Activated CD8-positive, alpha-beta memory T cell treated with anti-CD3 and anti-CD28 coated beads for 4 hours (primary cell): ENCODE measurements around the gene SF3B4.

Source experiments
- DNase-seq, 2 donors: peaks; one replicate each; pipeline ENCODE4 v3.0.0-alpha.2; 2020; ENCODE audit warnings: low read depth in 2 of 2

Gene SF3B4

DNA sequence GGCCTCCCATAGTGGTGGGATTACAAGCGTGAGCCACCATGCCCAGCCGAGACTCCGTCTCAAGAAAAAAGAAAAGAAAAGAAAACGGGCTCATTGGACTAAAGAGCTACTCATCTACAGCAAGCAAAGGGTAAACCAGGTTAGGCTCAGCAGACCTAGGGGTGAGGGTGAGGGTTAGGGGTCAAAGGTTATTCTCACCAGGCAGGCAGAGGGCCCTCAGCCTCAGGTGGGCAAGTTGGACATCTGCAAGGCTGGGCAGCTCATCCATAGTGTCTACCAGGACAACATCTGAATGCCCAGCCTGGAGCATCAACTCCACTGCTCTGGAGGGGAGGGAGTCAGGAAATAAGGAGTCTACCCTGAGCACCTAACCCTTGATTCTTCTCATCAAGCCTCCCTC, 5.6 kb upstream of the SF3B4 start:
- no peak for DNase-seq

DNA sequence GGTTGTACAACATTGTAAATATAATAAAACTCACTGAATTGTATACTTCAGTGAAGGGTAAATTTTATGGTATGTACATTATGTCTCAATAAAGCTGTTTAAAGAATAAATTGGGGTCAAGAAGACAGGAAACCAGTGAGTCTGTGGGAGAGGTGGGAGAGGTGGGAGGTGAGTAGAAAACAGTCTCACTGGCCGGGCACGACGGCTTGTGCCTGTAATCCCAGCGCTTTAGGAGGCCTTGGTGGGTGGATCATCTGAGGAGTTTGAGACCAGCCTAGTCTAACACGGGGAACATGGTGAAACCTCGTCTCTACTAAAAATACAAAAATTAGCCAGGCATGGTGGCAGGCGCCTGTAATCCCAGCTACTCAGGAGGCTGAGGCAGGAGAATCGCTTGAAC, 4.9 kb upstream of the SF3B4 start:
- DNase-seq, result no peak

DNA sequence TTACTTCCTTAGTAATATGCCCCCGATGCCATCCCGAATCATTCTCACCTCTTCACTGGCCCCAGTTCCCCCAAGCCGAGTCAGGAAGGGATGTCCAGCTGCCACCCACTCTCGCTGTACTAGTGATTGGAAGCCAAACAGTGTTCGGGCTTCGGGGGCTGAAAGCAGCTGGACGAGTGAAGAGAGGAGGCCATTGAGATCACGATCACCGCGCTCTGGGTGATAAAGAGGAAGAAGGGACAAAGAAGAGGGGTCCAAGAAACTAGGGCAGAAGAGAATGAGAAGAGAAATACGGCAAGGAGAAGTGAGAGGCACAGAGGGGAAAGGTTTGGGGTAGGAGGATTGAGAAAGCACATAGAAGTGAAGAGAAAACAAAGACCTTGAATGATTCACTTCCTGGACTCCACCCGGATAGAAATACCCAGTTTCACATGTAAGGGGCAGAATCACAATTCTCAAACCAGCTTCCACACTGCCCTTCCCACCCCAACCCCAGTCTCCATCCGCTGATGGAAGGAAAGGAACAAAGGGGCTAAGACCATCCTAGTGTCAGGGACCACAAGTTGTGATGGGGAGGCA, 3.7 kb upstream of the SF3B4 start:
- no peak for DNase-seq

DNA sequence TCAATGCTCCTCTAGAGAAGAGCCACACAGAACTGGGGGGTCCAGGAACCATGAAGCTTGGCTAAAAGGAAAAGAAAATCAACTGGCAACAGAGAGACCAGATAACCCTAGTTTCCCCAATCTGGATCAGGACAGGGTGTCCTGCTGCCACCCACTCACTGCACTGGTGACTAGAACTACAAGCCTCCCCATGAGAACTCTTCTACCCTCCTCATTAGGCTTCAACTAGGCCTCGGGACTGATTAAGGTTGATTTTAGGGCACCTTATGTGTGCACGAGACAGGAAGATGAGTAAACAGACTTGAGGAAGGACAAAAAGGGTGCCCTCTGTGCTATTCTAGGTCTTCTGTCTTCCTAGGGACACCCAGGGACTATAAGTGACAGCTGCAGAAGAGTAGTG, 2.3 kb upstream of the SF3B4 start:
- no peak for DNase-seq

DNA sequence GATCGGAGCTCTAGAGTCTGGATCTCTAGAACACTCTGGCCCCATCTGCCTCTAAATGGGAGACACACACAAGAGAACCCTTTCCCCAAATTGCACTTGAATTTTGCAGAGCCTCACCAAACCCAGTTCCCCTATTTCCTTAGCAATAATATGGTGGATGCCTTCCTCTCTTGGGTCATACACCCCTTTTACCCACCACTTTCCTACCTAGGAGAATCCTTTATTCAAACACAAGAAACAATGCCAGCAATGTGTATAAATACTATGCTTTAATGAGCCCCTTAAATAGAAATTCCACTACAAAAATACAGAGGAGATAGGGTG, 760 bp upstream of the SF3B4 start:
- no peak for DNase-seq

DNA sequence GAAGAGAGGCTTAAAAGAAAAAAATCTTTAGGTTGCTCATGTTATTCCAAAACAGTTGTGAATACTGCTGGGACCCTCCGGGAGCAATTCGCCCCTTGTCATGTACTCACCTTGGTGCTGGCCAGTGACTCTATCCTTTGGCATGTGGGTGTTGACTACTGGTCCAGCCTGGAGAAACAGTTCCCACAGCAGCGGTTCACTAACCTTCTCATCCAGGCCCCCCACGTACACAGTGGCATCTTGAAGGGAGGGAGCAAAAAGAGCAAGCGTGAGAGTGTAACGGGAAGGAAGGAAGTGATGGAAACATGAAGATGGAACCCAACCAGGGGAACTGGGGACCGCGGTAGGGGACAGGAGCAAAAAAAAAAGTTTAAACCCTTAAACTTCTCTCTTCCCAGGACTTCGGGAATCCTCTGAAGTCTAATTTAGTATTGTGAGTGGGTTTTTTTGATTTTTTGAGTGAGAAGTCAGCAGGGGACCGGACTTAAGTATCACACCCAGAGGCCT, 494 bp downstream of the SF3B4 start:
- DNase-seq, result no peak

DNA sequence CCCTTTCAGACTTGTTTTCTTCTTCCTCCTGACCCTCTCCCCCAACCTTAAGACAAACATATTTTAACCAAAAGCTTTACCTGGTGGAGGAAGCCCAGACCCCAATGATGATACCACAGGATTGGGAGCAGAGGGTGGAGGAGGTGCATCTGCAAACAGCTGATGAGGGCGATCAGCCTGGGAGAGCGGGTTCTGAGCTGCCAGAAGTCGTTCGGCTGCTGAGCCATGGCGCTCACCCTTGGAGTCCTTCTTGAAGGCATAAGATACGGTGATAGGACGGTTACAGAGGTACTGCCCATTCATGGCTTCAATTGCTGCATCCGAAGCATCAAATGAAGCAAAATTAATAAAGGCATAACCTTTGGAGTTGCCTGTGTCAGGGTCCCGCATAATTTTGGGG, 1.3 kb downstream of the SF3B4 start:
- no peak for DNase-seq

DNA sequence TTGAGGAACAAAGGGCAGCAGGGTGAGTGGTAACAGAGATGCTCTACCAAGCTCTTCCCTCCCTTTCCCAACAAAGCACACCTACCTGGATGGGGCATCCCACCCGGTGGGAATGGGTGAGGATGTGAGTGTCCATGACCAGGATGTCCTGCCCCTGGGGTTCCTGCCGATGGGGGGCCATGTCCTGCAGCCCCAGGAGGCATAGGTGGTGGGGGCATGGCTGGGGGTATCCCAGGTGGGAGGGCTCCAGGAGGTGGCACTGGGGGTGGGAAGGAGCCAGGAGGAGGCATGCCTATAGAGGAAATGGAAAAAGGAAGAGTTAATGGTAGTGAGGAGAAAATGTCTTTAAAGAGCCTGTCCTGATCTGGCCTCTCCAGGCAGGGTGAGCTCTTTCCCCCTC, 1.9 kb downstream of the SF3B4 start:
- no peak for DNase-seq

DNA sequence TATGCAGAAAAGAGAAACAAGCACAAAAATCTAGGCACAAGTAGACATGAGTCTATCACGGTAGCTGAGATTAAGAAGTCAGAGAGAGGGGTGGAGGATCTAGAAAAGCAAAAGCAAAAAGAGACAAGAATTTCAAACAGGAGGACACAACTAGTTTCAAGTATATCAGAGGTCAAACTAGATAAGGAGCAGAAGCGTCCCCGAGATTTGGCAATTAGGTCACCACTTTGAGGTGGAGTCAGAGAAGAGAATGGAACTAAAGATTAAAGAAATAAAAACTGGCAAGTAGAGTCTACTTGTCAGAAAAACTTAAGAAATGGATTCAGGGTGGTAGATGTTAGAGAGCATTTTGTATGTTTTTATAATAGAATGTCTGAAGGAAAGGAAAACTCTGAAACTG, 2.3 kb downstream of the SF3B4 start:
- no peak for DNase-seq

DNA sequence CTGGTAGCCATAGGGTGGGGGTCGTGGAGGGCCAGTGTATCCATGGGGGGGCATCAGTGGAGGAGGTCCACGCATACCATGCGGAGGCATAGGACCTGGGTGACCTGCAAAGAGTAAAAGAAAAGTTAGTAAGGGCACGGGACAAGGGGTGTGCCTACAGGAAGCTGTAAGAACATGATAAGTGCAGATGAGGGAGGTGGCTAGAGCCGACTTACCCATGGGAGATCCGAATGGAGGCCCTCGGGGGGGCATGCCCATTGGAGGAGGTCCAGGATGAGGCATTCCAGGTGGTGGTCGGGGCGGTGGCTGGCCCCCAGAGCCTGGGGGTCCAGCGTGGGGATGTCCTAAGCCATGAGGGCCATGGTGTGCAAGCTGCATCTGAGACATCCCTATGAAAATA, 4.0 kb downstream of the SF3B4 start:
- no peak for DNase-seq

DNA sequence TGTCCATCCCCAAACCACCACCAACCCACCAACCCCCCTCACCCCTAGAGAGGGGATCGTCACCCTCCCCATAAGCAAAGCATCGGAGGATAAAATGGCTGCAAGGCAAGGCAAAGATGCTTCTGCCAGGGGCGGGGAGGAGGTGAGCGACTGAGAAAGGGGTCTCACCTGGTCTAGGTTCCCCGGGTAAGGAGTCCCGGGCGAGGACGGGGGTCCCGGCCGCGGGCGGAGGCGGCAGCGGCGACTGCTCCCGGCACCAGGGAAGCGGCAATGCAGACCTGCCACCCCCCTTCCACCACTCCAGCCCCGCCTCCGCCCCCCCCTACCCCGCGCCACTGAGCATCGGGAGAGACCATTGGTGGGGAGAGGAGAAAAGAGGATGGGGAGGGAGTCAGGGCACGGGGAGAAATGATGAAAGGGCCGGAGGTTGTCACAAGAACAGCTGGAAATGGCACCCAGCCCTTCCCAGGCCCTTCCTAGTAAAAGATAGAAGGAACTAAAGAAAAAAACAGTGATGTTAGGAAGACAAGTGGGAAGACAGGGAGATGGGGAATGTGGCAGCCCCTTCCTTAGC, 9.9 kb downstream of the SF3B4 start, which contains the start of gene SV2A:
Gene SV2A (minus strand): TSS at position 274 of the 574 bp plus-strand sequence. CDS start 4,004 bp downstream, outside the sequence.
- no peak for DNase-seq

DNA sequence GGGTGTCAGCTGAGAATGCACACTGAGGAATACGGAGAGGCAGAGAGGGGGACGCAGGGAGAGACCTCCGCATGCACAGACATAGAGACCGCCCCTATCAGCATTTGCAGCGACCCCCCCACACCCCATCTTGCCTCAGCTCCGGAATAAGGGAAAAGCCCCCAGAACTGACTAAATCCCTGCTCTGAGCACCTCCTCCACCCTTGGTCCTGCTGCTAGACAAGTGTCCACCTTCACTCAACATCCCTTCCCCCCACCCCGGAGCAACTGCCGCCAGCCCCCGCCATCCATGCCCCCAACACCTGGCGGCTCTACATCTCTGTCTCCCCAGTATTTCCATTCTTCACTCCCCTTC, 10.7 kb downstream of the SF3B4 start:
- no peak for DNase-seq

DNA sequence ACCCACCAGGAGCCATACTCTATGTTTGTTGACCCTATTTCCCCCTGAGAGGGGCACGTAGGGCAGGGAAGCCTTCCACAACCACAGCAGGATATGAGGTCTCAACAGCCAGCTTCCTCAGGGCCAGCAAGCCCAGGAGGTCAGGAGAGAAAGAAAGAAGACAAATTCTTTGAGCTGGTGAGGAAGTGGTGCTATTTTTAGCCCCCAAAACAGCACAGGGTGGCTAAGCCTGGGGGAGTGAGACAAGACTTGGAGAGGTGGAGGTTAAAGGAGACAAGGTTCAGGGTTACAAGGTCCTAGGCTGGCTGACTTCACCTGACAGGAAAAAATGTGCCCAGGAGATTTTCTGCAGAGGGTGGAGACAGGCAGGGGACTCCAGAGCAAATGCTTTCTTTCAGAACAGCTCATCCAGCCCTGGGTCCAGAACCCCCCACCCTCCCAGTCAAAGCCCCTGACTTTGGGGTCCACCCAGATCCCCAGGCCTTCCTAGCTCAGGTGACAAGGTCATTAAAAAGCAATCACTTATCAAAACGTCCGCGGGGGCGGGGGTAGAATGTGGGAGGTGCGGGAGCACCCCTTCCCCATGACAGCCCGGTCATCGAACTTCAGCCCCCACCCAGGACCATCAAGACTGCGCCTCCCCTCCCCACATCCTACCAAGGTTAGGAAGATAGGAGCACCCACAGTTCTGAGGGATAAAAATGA, 11.3 kb downstream of the SF3B4 start:
- no peak for DNase-seq

DNA sequence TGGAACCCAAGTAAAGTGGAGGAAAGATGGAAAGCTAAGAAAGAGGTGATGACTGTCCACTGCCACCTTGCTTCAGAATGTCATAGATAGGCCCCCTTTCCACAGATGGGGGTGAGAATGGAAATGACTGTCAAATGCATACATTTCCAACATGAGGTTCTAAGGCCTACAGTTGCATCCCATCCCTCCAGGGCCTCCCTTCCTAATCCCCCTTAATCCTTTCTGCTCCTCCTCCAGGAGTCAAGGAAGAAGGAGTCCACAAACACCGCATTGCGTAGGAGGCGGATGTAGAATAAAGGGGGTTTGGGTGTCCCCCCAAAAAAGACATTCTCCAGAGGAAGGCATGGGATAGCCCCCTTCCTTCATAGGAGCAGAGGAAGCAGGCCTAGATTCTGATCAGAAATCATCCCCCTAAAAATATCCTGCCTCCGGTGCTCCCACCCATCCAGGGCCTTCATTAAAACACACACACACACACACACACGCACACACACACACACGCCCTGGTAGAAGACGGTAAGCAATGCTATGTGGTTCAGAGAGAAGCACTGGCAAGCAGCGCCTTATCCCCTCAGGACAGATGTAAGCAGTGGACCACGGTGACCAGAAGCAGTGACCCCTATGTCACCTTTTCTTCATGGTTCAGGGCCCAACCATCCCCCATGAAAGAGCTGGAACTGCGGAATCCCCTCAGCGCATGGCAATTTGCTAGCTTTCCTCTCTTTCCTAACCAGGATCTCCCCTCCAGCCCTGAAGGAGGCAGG, 12.0 kb downstream of the SF3B4 start:
- DNase-seq, result no peak

DNA sequence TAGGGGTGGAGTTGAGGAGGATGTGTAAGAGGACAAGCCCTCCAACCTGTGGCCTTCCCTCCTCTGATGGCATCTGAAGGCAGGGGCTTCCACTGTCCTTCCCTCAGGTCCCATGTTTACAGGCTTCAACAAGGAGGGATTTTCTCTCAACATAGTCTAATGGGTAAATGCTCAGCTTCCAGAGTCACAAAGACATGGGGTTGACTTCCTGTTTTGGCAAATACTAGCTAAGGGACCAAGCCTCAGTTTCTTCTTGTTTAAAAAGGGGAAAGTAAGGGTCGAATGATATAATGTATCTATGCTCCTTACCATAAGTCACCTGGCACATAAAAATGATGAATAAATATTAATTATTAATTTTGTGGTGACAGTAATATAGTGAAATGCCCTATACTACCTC, 13.1 kb downstream of the SF3B4 start:
- DNase-seq, result no peak

DNA sequence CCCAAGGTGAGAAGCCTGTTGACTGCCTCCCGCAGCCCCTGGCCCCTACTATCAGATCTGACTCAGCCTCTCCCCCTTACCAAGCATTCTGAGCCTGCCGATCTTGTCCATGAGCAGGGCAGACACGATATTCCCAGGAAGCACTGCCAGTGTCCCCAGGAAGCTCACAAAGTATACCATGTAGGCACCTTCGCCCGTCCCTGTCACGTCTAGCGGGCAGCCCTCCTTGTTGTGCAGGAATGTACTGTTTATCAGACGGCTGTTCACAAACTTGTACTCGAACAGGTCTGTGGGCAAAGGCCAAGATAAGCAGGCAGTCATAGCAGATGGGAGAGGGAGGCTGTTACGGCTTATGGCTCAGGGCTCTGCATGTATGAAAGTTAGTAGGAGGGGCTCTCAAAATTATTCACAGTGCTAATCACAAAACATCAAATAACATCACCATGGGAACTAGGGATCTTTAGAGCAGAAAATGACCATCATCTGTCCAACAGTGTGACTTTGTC, 21.0 kb downstream of the SF3B4 start:
- no peak for DNase-seq

DNA sequence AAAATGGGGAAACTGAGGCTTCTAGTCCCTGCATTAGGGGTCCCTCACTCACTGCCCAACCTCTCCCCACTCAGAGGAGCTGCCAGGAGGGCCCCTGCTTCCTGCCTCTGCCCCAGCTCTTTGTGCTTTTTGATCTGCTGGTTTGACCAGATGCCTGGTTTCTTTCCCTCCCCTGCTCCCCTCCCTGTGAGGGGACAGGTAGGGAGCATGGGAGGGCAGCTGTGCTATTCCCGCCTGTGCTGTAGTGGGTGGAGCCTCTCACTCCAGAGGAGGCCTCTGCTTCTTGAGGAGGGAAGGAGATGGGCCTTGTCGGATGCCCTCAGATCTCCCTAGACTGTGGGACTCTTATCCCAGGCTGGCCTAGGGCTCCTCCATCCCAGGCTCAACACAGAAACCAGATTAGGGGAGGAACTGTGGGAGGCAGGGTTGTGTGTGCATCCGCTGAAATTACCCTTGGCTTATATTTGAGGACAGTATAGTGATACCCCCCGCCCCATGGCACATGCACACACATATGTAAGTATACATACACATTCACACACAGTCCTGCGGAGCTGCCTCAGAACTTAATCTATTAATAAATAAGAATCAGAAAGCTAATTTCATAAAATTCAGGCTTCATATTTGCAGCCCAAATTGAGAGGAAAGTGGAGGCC, 23.6 kb downstream of the SF3B4 start:
- DNase-seq, result no peak

DNA sequence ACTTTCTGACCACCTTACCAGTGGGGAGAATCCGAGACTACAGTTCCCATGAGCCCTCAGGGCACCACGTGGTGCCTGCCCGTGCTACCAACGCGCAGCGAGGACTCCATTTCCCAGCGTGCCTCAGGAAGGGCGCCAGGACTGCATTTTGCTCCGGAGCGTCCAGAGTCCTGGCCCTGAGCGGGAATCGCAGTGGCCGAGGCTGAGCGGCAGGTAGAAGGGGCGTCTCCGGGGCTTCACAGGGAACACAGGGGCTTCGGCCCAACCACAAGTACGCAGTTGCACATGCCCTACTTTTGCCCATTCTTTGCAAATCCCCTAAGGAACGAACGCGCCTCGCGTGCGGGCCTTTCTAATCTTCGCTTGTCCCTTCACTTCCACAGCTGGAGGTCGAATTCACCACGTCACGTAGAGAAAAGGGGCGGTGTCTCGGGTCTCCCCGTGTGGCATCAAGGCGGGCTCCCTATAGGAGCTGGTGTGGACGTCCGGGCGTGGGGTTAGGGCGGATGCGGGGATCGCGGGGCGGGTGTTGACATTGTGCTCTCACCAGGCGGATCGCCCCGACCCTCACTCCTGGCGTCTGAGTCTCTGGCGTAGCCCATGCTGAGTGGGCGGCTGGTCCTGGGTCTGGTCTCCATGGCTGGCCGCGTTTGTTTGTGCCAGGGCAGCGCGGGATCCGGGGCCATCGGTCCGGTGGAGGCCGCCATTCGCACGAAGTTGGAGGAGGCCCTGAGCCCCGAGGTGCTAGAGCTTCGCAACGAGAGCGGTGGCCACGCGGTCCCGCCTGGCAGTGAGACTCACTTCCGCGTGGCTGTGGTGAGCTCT, 27.9 kb downstream of the SF3B4 start, which contains the start of gene BOLA1:
Gene BOLA1 (plus strand): TSS at position 109 of the 825 bp plus-strand sequence. CDS start 492 bp downstream, at position 601.
- DNase-seq, result peak; percentile 63 to 68

DNA sequence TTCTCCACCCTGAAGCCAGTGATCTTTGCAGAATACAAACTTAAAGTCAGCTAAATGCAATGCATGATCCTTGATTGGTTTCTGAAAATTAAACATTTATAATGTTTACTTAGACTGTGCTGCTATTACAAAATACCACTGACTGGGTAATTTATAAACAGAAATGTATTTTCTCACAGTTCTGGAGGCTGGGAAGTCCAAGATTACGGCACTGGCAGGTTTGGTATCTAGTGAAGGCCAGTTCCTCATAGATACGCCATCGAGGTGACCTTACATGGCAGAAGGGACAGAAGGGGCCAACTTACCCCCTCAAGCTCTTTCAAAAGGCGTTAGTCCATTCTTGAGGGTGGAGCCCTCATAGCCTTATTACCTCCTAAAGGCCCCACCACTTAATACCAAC, 31.0 kb downstream of the SF3B4 start:
- no peak for DNase-seq

DNA sequence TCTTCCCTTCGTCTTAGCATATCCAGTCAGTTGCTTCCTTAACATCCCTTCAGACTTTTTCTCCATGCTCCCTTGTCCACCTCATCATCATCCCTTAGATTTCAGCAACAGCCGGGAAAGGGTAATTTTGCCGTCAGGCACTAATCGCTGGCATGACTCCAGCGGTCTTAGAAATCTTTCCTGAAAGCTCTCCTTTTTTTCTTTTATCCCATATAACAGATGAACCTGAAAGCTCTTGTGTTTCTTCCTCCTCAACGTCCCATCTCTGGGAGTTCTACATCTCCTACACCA, 38.7 kb downstream of the SF3B4 start:
- DNase-seq, result no peak
